A549 treated with AZD2906 at 1 μM for 4 hours (cell line): Measurements from ENCODE around the gene NEU1. TPM values are rescaled to one million over a fixed set of nuclear protein-coding genes. Genes with fewer than 3 reads are reported as not detected.

Source experiments
- total RNA-seq: library from RNA; stranded (reverse); fragments of 200-300 nt; extraction: Qiagen RNA extraction; gene quantifications from 5 replicates; pipeline ENCODE4 v1.2.3, GENCODE V29; 2022

Gene NEU1
- total RNA-seq, result 24.3 to 33.7 TPM (median 27.9 TPM) in 5 replicates

DNA sequence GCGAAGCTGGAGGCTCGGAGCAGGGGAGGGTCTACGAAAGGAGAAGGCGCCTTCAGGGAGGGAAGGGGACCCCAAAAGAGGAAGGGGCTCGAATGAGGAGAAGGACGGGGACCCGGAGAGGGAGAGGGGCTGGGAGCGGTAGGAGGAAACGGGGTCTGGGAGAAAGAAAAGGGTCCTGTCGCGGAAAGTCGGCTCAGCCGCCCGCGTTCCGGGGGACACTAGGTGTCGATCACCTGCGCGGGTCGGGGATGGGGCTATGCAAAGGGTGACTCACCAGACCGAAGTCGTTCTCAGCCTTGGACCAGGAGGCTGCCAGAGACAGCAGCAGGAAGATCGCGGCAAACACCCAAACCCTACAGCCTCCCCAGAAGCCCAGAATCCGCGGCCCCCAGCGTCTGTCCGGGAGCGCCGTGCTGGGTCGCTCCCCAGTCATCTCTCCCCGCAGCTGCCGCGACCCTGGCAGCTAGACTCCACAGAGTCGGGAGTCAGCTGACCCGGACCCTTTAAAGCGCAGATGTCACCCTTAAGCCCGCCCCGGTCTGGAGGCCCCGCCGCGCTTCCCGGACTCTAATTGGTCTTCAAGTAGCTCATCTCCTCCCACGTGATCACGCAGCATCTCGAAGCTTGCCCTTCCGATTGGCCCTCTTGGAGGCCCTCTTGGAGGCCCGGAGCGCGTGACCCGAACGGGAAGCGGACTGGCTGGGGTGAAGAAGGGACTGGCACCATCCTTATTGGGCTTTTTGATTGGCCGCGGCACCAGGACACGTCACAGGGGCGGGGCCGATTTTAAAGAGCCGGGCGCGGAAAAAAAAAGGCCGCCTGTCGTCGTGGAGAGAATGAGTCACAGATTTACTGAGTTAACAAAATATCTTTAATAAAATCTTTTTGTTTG is at the start of gene NEU1:
TSS of gene NEU1 (minus strand) at position 478 of the 892 bp plus-strand sequence. CDS start at position 433, 45 bp downstream.

DNA sequence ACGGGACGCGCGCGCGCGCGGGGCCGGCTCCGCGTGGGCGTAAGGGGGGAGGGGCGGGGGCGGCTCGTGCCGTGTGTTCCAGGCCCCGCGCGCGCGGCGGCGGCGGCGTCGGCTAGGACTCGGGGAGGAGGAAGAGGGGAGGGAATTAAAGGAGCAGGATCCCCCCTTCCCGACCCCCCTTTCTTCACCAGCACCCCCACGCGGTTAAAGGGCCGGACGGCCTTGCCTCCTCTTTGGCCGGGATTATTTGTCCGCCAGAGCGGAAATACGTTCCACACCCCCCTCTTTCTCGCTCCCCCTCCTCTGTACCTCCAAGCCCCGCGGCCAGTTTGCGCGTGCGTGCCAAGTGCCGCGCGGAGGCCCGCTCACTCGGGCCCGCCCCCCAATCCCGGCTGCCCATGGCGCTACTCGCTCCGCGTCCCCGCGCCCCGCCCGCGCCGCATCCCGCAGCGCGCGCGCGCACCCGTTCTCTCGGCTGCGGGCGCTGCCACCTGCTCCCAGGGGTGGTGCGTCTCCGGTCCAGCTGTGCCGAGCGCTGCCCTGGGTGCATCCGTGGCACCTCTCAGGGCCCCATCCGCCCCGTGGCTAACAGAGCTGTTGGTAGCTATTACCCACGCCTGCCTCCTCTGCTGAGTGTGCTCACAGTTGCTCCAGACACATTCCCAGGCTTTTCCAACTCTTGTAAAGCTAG is 39.5 kb upstream of the NEU1 start, which contains the start of gene ZBTB12:
TSS of gene ZBTB12 (minus strand) at position 134 of the 691 bp plus-strand sequence. CDS start 781 bp downstream, outside the sequence.

DNA sequence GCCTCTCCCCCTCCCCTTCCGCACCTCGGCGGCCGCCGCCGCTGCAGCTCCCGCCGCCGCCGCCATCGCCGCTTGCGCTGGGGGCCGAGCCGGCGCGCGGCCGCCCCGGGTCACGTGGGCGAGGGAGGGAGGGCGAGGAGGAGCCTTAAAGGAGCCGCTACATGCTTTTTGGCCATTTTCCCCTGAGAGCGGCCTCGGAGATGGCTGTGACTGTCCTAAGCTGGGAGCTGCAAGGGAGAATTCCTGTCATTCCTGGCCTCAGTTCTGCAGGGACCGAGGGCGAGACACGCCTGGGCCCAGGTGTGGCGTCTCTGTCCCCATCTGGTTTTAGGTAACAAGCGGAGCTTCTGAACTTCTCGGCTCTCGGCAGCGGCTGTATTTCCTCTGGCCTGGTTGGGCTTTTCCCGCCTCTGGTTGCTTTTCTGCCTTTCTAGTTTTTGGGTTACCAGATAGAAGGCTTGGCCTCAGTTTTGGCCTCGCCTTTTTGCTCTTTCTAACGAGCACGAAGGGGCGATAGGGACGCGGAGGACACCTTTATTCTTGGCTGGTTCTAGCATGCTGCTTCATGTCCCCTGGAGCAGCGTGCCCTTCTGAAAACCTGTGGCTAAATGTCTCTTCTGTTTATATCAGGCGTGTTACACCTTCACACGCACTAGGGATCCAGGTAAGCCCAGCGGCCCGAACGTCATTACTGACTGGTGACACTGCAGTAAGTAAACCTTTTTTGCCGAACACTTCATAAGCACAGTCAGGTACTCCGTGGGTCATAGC is 35.2 kb upstream of the NEU1 start, which contains the start of gene EHMT2:
TSS of gene EHMT2 (minus strand) at position 87 of the 771 bp plus-strand sequence. CDS start at position 66, 21 bp downstream.

DNA sequence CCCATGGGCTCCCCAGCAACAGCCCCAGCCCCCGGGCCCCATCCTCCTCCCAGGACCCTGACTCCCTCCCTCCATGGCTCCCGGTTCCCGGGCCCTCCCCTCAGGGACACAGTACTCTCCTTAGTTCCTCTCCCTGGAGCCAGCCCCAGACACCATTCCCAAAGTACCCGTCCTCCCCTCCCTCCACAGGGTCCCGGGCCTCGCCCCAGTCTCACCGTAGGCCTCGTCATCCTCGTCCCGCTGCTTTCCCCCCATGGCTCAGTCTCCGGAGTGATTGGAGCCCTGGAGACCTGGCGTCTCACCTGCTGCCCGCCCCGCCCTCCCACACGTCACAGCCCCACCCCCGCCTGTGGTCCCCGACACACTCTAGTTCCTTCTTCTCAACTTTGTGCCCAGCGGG is 16.1 kb upstream of the NEU1 start, which contains the start of gene SLC44A4:
TSS of gene SLC44A4 (minus strand) at position 272 of the 400 bp plus-strand sequence. CDS start at position 255, 17 bp downstream.

DNA sequence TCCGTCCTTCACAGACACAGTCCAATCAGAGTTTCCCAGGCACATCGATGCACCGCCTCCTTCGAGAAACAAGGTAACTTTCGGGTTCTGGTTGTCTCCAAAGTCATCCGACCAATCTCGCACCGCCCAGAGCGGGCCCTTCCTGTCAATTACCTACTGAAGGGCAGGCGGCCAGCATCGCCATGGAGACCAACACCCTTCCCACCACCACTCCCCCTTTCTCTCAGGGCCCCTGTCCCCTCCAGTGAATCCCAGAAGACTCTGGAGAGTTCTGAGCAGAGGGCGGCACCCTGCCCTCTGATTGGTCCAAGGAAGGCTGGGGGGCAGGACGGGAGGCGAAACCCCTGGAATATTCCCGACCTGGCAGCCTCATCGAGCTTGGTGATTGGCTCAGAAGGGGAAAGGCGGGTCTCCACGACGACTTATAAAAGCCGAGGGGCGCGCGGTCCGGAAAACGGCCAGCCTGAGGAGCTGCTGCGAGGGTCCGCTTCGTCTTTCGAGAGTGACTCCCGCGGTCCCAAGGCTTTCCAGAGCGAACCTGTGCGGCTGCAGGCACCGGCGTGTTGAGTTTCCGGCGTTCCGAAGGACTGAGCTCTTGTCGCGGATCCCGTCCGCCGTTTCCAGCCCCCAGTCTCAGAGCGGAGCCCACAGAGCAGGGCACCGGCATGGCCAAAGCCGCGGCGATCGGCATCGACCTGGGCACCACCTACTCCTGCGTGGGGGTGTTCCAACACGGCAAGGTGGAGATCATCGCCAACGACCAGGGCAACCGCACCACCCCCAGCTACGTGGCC is 35.1 kb downstream of the NEU1 start, which contains the start of gene HSPA1B:
TSS of gene HSPA1B (plus strand) at position 453 of the 794 bp plus-strand sequence. CDS start at position 666, 213 bp downstream.

DNA sequence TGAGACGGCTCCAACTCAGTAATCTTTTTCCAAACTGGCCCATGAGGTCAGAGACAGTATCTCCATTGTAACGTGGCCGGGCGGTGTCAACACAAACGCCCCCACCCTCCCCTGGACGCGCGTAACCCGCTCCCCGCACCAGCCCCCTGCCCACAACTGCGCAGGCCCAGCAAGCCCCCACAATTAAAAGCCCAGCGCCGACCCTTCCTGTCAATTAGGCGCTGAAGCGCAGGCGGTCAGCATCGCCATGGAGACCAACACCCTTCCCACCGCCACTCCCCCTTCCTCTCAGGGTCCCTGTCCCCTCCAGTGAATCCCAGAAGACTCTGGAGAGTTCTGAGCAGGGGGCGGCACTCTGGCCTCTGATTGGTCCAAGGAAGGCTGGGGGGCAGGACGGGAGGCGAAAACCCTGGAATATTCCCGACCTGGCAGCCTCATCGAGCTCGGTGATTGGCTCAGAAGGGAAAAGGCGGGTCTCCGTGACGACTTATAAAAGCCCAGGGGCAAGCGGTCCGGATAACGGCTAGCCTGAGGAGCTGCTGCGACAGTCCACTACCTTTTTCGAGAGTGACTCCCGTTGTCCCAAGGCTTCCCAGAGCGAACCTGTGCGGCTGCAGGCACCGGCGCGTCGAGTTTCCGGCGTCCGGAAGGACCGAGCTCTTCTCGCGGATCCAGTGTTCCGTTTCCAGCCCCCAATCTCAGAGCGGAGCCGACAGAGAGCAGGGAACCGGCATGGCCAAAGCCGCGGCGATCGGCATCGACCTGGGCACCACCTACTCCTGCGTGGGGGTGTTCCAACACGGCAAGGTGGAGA is 47.4 kb downstream of the NEU1 start, which contains the start of the genes HSPA1A and HSPA1L:
TSS of gene HSPA1A (plus strand) at position 519 of the 814 bp plus-strand sequence. CDS start at position 733, 214 bp downstream.
TSS of gene HSPA1L (minus strand) at position 259 of the 814 bp plus-strand sequence. CDS start 3,311 bp downstream, outside the sequence.

Other genes with a start within 250 kb of the NEU1 start
- not detected in 5 replicates for gene AIF1, start 247.6 kb downstream of the NEU1 start, total RNA-seq
- 66.2 to 87.9 TPM (median 84.6 TPM) in 5 replicates for gene PRRC2A, start 242.1 kb downstream of the NEU1 start, total RNA-seq
- gene BAG6, start 210.2 kb downstream of the NEU1 start, total RNA-seq, result 117 to 150 TPM (median 136 TPM) in 5 replicates
- gene APOM, start 206.9 kb downstream of the NEU1 start, total RNA-seq, result 2.9 to 3.7 TPM (median 3.1 TPM) in 5 replicates
- 11.3 to 12.4 TPM (median 11.9 TPM) in 5 replicates for gene C6orf47, start 202.0 kb downstream of the NEU1 start, total RNA-seq
- gene GPANK1, start 197.8 kb downstream of the NEU1 start, total RNA-seq, result 7.8 to 11.3 TPM (median 10.1 TPM) in 5 replicates
- gene CSNK2B, start 196.7 kb downstream of the NEU1 start, total RNA-seq, result 169 to 183 TPM (median 179 TPM) in 5 replicates
- 2.7 to 4.2 TPM (median 3.2 TPM) in 5 replicates for gene LY6G5B, start 192.8 kb downstream of the NEU1 start, total RNA-seq
- gene LY6G5C, start 181.8 kb downstream of the NEU1 start, total RNA-seq, result 1.2 to 1.7 TPM (median 1.4 TPM) in 5 replicates
- 14.2 to 17.5 TPM (median 16.7 TPM) in 5 replicates for gene ABHD16A, start 159.5 kb downstream of the NEU1 start, total RNA-seq
- gene LY6G6F, start 156.0 kb downstream of the NEU1 start, total RNA-seq, result not detected in 5 replicates
- not detected in 5 replicates for gene LY6G6D, start 147.5 kb downstream of the NEU1 start, total RNA-seq
- 0.08 to 0.14 TPM (median 0.09 TPM) in 3 of 5 replicates, not detected in the others for gene LY6G6C, start 141.1 kb downstream of the NEU1 start, total RNA-seq
- gene MPIG6B, start 139.4 kb downstream of the NEU1 start, total RNA-seq, result not detected in 5 replicates
- 25.2 to 32.8 TPM (median 28.6 TPM) in 5 replicates for gene DDAH2, start 133.5 kb downstream of the NEU1 start, total RNA-seq
- 467 to 486 TPM (median 475 TPM) in 5 replicates for gene CLIC1, start 126.3 kb downstream of the NEU1 start, total RNA-seq
- 10.5 to 14.8 TPM (median 11.7 TPM) in 5 replicates for gene MSH5, start 122.8 kb downstream of the NEU1 start, total RNA-seq
- gene SAPCD1, start 100.2 kb downstream of the NEU1 start, total RNA-seq, result 1.6 to 4.2 TPM (median 3.1 TPM) in 5 replicates
- gene VWA7, start 85.5 kb downstream of the NEU1 start, total RNA-seq, result 1.3 to 1.9 TPM (median 1.5 TPM) in 5 replicates
- 49.3 to 54.8 TPM (median 53.0 TPM) in 5 replicates for gene VARS1, start 67.1 kb downstream of the NEU1 start, total RNA-seq
- 43.6 to 61.8 TPM (median 59.8 TPM) in 5 replicates for gene LSM2, start 55.9 kb downstream of the NEU1 start, total RNA-seq
- 1.2 to 1.7 TPM (median 1.4 TPM) in 5 replicates for gene HSPA1L, start 47.5 kb downstream of the NEU1 start, total RNA-seq
- 132 to 240 TPM (median 186 TPM) in 5 replicates for gene HSPA1A, start 47.3 kb downstream of the NEU1 start, total RNA-seq
- 94.0 to 169 TPM (median 135 TPM) in 5 replicates for gene HSPA1B, start 35.1 kb downstream of the NEU1 start, total RNA-seq
- 0.05 TPM in 3 of 5 replicates, not detected in the others for gene SLC44A4, start 16.2 kb upstream of the NEU1 start, total RNA-seq
- 21.5 to 29.0 TPM (median 26.5 TPM) in 5 replicates for gene EHMT2, start 34.9 kb upstream of the NEU1 start, total RNA-seq
- gene ZBTB12, start 39.3 kb upstream of the NEU1 start, total RNA-seq, result 2.9 to 4.5 TPM (median 3.8 TPM) in 5 replicates
- gene C2, start 64.9 kb upstream of the NEU1 start, total RNA-seq, result 0.20 to 0.34 TPM (median 0.23 TPM) in 5 replicates
- 1.3 to 3.0 TPM (median 2.0 TPM) in 5 replicates for gene CFB, start 83.3 kb upstream of the NEU1 start, total RNA-seq
- 73.0 to 92.7 TPM (median 76.9 TPM) in 5 replicates for gene NELFE, start 96.2 kb upstream of the NEU1 start, total RNA-seq
- 19.9 to 23.7 TPM (median 22.8 TPM) in 5 replicates for gene SKIC2, start 96.4 kb upstream of the NEU1 start, total RNA-seq
- gene DXO, start 109.3 kb upstream of the NEU1 start, total RNA-seq, result 11.1 to 13.8 TPM (median 11.8 TPM) in 5 replicates
- 0.80 to 1.1 TPM (median 0.93 TPM) in 5 replicates for gene C4A, start 119.2 kb upstream of the NEU1 start, total RNA-seq
- 0.58 to 1.2 TPM (median 0.96 TPM) in 5 replicates for gene C4B, start 152.0 kb upstream of the NEU1 start, total RNA-seq
- gene CYP21A2, start 175.6 kb upstream of the NEU1 start, total RNA-seq, result 0.06 TPM in 1 of 5 replicates, not detected in the others
- gene TNXB, start 246.5 kb upstream of the NEU1 start, total RNA-seq, result 0.48 to 0.71 TPM (median 0.56 TPM) in 5 replicates